ENCODE results near the gene SLC6A5.

DNA sequence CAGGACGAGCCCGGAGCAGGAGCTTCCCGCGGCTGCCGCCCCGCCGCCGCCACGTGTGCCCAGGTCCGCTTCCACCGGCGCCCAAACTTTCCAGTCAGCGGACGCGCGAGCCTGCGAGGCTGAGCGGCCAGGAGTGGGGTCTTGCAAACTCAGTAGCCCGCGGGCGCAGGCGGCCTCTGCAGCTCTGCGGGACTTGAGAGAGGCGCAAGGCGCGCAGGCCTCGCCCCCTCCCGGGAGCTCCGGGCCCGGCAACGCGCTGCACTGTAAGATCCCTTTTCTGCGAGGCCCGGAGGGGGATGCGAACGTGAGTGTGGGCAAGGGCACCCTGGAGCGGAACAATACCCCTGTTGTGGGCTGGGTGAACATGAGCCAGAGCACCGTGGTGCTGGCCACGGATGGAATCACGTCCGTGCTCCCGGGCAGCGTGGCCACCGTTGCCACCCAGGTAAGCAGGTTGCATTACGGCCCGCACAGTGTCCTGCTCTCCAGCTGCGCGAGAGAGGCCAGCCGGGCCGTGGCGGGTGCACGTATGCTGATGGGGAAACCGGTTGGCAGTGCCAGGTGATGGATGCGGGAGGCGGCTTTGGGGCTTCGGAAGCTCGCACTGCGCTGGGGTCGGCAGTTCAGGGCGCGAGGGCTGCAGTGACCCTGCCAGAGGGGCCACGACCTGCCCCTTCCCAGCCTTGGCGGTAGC lies 2.0 kb downstream of the SLC6A5 start:
- TF ChIP-seq ATF7 (IDR thresholded peaks at IDR 0.05) (no peak), SPI1 (IDR thresholded peaks at IDR 0.05; ENCODE audit: borderline replicate concordance, low read depth, low read length) (no peak), ZNF785 (CRISPR knock-in tag; IDR thresholded peaks at IDR 0.05) (no peak), ZNF354B (CRISPR knock-in tag; IDR thresholded peaks at IDR 0.05) (no peak), NFRKB (IDR thresholded peaks at IDR 0.05; ENCODE audit: low read depth) (no peak), SETDB1 (IDR thresholded peaks at IDR 0.05; ENCODE audit: low read length) (no peak), ZKSCAN3 (CRISPR knock-in tag; IDR thresholded peaks at IDR 0.05) (no peak), RCOR1 (IDR thresholded peaks at IDR 0.05; ENCODE audit: borderline replicate concordance in 1 of 2, low read depth in 2 of 2, low read length in 2 of 2) (no peak)
- TF ChIP-seq, protein P1, sequence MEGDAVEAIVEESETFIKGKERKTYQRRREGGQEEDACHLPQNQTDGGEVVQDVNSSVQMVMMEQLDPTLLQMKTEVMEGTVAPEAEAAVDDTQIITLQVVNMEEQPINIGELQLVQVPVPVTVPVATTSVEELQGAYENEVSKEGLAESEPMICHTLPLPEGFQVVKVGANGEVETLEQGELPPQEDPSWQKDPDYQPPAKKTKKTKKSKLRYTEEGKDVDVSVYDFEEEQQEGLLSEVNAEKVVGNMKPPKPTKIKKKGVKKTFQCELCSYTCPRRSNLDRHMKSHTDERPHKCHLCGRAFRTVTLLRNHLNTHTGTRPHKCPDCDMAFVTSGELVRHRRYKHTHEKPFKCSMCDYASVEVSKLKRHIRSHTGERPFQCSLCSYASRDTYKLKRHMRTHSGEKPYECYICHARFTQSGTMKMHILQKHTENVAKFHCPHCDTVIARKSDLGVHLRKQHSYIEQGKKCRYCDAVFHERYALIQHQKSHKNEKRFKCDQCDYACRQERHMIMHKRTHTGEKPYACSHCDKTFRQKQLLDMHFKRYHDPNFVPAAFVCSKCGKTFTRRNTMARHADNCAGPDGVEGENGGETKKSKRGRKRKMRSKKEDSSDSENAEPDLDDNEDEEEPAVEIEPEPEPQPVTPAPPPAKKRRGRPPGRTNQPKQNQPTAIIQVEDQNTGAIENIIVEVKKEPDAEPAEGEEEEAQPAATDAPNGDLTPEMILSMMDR (IDR thresholded peaks at IDR 0.05 in 2 of 3, conservative IDR thresholded peaks at IDR 0.05 in 1 of 3; ENCODE audit: insufficient read depth in 2 of 3, low read depth in 1 of 3, low read length in 3 of 3): no peak
- TF ChIP-seq, protein P2, sequence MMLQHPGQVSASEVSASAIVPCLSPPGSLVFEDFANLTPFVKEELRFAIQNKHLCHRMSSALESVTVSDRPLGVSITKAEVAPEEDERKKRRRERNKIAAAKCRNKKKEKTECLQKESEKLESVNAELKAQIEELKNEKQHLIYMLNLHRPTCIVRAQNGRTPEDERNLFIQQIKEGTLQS (IDR thresholded peaks at IDR 0.05): no peak
- TF ChIP-seq, protein P2 (CRISPR knock-in tag; conservative IDR thresholded peaks at IDR 0.05): no peak
- TF ChIP-seq, protein P3, sequence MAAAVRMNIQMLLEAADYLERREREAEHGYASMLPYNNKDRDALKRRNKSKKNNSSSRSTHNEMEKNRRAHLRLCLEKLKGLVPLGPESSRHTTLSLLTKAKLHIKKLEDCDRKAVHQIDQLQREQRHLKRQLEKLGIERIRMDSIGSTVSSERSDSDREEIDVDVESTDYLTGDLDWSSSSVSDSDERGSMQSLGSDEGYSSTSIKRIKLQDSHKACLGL (CRISPR knock-in tag; IDR thresholded peaks at IDR 0.05; ENCODE audit: borderline replicate concordance, poor library complexity, severe bottlenecking): no peak

Data from K562 (cell line).